H4 (cell line): ENCODE results near the gene PRCD. TPM values are rescaled to one million over a fixed set of nuclear protein-coding genes. Genes with fewer than 3 reads are reported as not detected.
"Not testable (repeated sequence)": the region's sequence is repeated elsewhere in the genome, so short reads cannot be mapped to it uniquely, and the experiment has no call there.

ENCODE experiments used
- DNase-seq: peaks from one replicate; pipeline ENCODE4 v3.0.0-alpha.2; 2015; ENCODE audit warnings: low spot score
- total RNA-seq: library from RNA; depleted of rRNA; stranded (reverse); fragments of >200 nt; shearing (Covaris generic); gene quantifications from 2 replicates; pipeline ENCODE4 v1.2.3, GENCODE V29; 2014

Gene PRCD
- total RNA-seq, 1 experiment from 2014 or later = not detected

GRCh38 chr17:76504117-76504516 lies 35.7 kb upstream of the PRCD start:
- DNase-seq = no peak

- peak; percentile 72 for DNase-seq
Measured at GRCh38 chr17:76506408-76507345, 33.2 kb upstream of the PRCD start.

- not testable (repeated sequence) for DNase-seq
Measured at GRCh38 chr17:76508472-76509063, 31.3 kb upstream of the PRCD start.

- no peak for DNase-seq
Measured at GRCh38 chr17:76510831-76511244, 29.0 kb upstream of the PRCD start.

- no peak for DNase-seq
Measured at GRCh38 chr17:76511668-76512365, 28.0 kb upstream of the PRCD start.

- DNase-seq = no peak
Measured at GRCh38 chr17:76512366-76513305, 27.2 kb upstream of the PRCD start.

- DNase-seq = no peak
Measured at GRCh38 chr17:76513306-76513692, 26.5 kb upstream of the PRCD start.

- not testable (repeated sequence) for DNase-seq
Measured at GRCh38 chr17:76514355-76514754, 25.5 kb upstream of the PRCD start.

GRCh38 chr17:76515274-76515949 lies 24.4 kb upstream of the PRCD start:
- DNase-seq = peak; percentile 67

GRCh38 chr17:76517638-76518038 lies 22.2 kb upstream of the PRCD start:
- no peak for DNase-seq

GRCh38 chr17:76519048-76519966 lies 20.5 kb upstream of the PRCD start:
- DNase-seq = no peak

- DNase-seq = no peak
Measured at GRCh38 chr17:76521262-76521661, 18.6 kb upstream of the PRCD start.

GRCh38 chr17:76521683-76522082 lies 18.2 kb upstream of the PRCD start:
- not testable (repeated sequence) for DNase-seq

GRCh38 chr17:76523084-76524037 lies 16.5 kb upstream of the PRCD start:
- DNase-seq = peak; percentile 55

GRCh38 chr17:76524598-76525512 lies 15.0 kb upstream of the PRCD start:
- DNase-seq = peak; percentile 40

- DNase-seq = not testable (repeated sequence)
Measured at GRCh38 chr17:76525513-76525833, 14.4 kb upstream of the PRCD start.

GRCh38 chr17:76527016-76527415 lies 12.8 kb upstream of the PRCD start:
- not testable (repeated sequence) for DNase-seq
